Fibroblast of lung (primary cell): ENCODE data around the gene SNHG17. TPM values are rescaled to one million over a fixed set of nuclear protein-coding genes. Genes with fewer than 3 reads are reported as not detected.

Experiments
- DNase-seq, 2 donors: peaks; one replicate each; pipeline versions ENCODE4 v3.0.0 to v3.0.0-alpha.2; 2010; ENCODE audit warnings: low read depth in 2 of 2
- H2AFZ ChIP-seq: 2 replicates; pipeline ENCODE4 v1.5.1; 2012; ENCODE audit warnings: low read length, control low read depth, inconsistent platforms
- H3K27ac ChIP-seq: 2 replicates; pipeline ENCODE4 v1.5.1; 2011; ENCODE audit warnings: low read length, control low read depth; ENCODE audit not compliant: insufficient read depth
- H3K27me3 ChIP-seq: 2 replicates; pipeline ENCODE4 v1.5.1; 2011; ENCODE audit warnings: mild to moderate bottlenecking, low read length; ENCODE audit not compliant: control insufficient read depth, insufficient read depth
- H3K36me3 ChIP-seq: 2 replicates; pipeline ENCODE4 v1.5.1; 2011; ENCODE audit warnings: low read length; ENCODE audit not compliant: control insufficient read depth, insufficient read depth
- H3K4me1 ChIP-seq: 2 replicates; pipeline ENCODE4 v1.5.1; 2011; ENCODE audit warnings: low read length; ENCODE audit not compliant: control insufficient read depth, insufficient read depth; ENCODE audit errors: extremely low read depth
- H3K4me2 ChIP-seq: 2 replicates; pipeline ENCODE4 v1.5.1; 2011; ENCODE audit warnings: low read length, control low read depth; ENCODE audit not compliant: insufficient read depth; ENCODE audit errors: extremely low read depth
- H3K4me3 ChIP-seq, 4 experiments: fragments of 200-600 bp in 1 of 4; sonication (generic) in 1 of 4; replicated peaks in 1 of 4; 2 replicates each; pipeline ENCODE4 v1.5.1; 2011 to 2016; ENCODE audit warnings: low read length in 4 of 4, low read depth in 3 of 4, mild to moderate bottlenecking in 3 of 4, control low read depth in 2 of 4, inconsistent platforms in 1 of 4, mixed read lengths in 1 of 4; ENCODE audit not compliant: insufficient read depth in 1 of 4; ENCODE audit errors: control extremely low read depth in 1 of 4
- H3K79me2 ChIP-seq: 2 replicates; pipeline ENCODE4 v1.5.1; 2012; ENCODE audit warnings: mild to moderate bottlenecking, low read length, inconsistent platforms; ENCODE audit not compliant: control insufficient read depth, insufficient read depth
- H3K9ac ChIP-seq: 2 replicates; pipeline ENCODE4 v1.5.1; 2011; ENCODE audit warnings: mild to moderate bottlenecking, low read length, control low read depth; ENCODE audit not compliant: insufficient read depth
- H3K9me3 ChIP-seq: 2 replicates; pipeline ENCODE4 v1.5.1; 2012; ENCODE audit warnings: low read depth, low read length; ENCODE audit not compliant: control insufficient read depth, insufficient read depth
- H4K20me1 ChIP-seq: 2 replicates; pipeline ENCODE4 v1.5.1; 2011; ENCODE audit warnings: low read length; ENCODE audit not compliant: control insufficient read depth, insufficient read depth; ENCODE audit errors: extremely low read depth
- EZH2 ChIP-seq: IDR thresholded peaks from 2 replicates; pipeline ENCODE4 v1.5.1; 2012; ENCODE audit warnings: low read length, control low read depth, mild to moderate bottlenecking; ENCODE audit errors: missing control alignments
- polyA plus RNA-seq, 2 donors: library from polyadenylated mRNA; depleted of rRNA in 1 of 2; stranded (reverse) in 1 of 2; unstranded in 1 of 2; fragments of >200 nt; gene quantifications; 2 replicates each; pipeline ENCODE4 v1.2.1, GENCODE V29; 2011 to 2012; ENCODE audit warnings: missing spikeins in 1 of 2
- total RNA-seq: library from RNA; depleted of rRNA; stranded (reverse); fragments of >200 nt; gene quantifications from 2 replicates; pipeline ENCODE4 v1.2.1, GENCODE V29; 2014
- TF ChIP-seq, protein P1 (sequence below), 2 donors: IDR thresholded peaks in 1 of 2; conservative IDR thresholded peaks in 1 of 2; 1 replicate in 1 of 2; 2 replicates in 1 of 2; pipeline ENCODE4 v1.5.1; 2011 to 2012; ENCODE audit warnings: low read length in 2 of 2, control low read depth in 1 of 2, inconsistent platforms in 1 of 2, low read depth in 1 of 2, mild to moderate bottlenecking in 1 of 2

The SNHG17 gene
- total and polyA plus RNA-seq, 2 donors (not counting 1 experiment from before 2014, with no cell fraction given) = 10.6 to 15.0 TPM

DNA sequence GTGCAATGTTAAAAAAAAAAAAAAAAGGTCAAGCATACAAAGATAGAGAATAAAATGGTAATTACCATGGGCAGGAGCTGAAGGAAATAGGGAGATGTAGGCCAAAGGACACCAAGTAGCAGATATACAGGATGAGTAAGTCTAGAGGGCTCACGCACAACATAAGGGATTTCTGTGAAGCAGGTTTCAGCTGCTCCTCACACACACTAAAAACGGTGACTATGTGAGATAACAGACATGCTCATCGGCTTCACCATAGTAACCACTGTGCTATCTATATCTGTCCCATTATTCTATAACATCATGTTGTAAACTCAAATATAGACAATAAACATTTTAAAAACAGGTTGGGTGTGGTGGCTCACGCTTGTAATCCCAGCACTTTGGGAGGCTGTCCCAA lies 11.6 kb downstream of the SNHG17 start:
- TF ChIP-seq, protein P1, sequence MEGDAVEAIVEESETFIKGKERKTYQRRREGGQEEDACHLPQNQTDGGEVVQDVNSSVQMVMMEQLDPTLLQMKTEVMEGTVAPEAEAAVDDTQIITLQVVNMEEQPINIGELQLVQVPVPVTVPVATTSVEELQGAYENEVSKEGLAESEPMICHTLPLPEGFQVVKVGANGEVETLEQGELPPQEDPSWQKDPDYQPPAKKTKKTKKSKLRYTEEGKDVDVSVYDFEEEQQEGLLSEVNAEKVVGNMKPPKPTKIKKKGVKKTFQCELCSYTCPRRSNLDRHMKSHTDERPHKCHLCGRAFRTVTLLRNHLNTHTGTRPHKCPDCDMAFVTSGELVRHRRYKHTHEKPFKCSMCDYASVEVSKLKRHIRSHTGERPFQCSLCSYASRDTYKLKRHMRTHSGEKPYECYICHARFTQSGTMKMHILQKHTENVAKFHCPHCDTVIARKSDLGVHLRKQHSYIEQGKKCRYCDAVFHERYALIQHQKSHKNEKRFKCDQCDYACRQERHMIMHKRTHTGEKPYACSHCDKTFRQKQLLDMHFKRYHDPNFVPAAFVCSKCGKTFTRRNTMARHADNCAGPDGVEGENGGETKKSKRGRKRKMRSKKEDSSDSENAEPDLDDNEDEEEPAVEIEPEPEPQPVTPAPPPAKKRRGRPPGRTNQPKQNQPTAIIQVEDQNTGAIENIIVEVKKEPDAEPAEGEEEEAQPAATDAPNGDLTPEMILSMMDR (conservative IDR thresholded peaks at IDR 0.05 in 1 of 2, IDR thresholded peaks at IDR 0.05 in 1 of 2; ENCODE audit: low read depth in 1 of 2, low read length in 2 of 2) = no peak
- no peak for TF ChIP-seq EZH2
- Histone ChIP-seq H3K27me3 (no peaks in the 10 kb centered on the region), H3K79me2 (peaks cover 42% of the 10 kb centered on the region), H2AFZ (no peak overlapping the region), H4K20me1 (peaks cover 9% of the 10 kb centered on the region), H3K36me3 (peaks cover 32% of the 10 kb centered on the region), H3K4me2 (no peak overlapping the region), H3K4me1 (peaks cover 21% of the 10 kb centered on the region), H3K9ac (no peak overlapping the region), H3K9me3 (no peaks in the 10 kb centered on the region), H3K4me3 (no peak overlapping the region), H3K27ac (no peak overlapping the region)
- DNase-seq = no peak

DNA sequence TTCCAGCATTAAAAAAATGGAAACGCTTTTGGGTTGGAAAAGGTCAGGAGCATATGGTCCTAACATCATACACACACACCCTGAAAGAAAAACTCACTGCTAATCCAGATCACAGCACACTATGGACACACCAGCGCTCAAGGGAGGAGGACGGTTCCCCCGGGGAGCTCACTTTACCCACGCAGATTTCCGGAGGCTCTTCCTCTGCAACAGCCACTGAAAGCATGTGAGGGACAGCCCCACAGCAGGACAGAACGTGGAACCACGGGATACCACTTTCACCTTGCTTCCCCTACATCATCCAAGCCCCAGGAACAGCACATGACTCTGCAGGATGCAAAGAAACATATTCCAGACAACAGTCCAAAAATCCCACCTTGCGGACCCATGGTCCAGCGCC lies 13.2 kb downstream of the SNHG17 start:
- Histone ChIP-seq H2AFZ (no peak overlapping the region), H4K20me1 (peaks cover 5% of the 10 kb centered on the region), H3K27me3 (no peaks in the 10 kb centered on the region), H3K79me2 (peaks cover 36% of the 10 kb centered on the region), H3K9me3 (no peaks in the 10 kb centered on the region), H3K27ac (no peak overlapping the region), H3K9ac (no peak overlapping the region), H3K4me1 (peaks cover 15% of the 10 kb centered on the region), H3K36me3 (peaks cover 29% of the 10 kb centered on the region), H3K4me3 (no peak overlapping the region), H3K4me2 (no peak overlapping the region)
- no peak for DNase-seq
- TF ChIP-seq EZH2 = no peak
- TF ChIP-seq, protein P1 (conservative IDR thresholded peaks at IDR 0.05 in 1 of 2, IDR thresholded peaks at IDR 0.05 in 1 of 2; ENCODE audit: low read depth in 1 of 2, low read length in 2 of 2) = no peak

DNA sequence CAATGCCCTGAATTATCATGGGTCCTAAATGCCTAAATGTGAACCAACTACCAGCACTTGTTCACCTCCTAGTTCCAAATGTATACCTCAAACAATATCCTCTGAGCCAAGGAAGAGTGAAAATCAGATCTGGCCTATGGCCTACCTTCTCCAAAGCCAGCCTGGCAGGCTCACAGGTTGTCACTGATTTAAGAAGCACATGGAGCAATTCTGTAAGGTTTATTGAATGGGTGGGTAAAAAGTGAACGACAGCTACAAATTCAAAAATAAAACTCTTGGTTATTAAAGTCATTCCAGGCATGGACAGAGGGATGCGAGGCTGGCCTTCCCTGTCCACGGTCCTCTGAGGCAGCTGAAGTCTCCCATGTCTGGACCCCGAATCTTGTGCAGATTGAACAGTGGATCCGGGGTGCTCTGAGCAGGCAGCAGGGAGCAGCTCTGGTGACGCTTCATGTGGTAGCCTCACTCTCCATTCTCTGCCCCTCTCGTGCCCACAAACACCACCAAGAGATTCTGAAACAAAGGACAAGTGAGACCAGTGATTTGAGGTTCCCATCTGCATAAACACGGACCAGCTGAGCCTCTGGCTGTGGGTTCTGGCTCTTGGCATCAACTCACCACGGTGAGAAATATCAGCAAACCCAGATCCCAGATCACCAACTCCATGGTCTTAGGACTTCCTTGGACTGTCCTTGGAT lies 14.6 kb downstream of the SNHG17 start:
- Histone ChIP-seq H4K20me1 (no peaks in the 10 kb centered on the region), H2AFZ (no peak overlapping the region), H3K79me2 (peaks cover 28% of the 10 kb centered on the region), H3K27ac (no peak overlapping the region), H3K4me2 (no peak overlapping the region), H3K9ac (no peak overlapping the region), H3K4me3 (no peak overlapping the region), H3K4me1 (peaks cover 4% of the 10 kb centered on the region), H3K27me3 (no peaks in the 10 kb centered on the region), H3K9me3 (no peaks in the 10 kb centered on the region), H3K36me3 (peaks cover 26% of the 10 kb centered on the region)
- DNase-seq = no peak
- TF ChIP-seq, protein P1 (conservative IDR thresholded peaks at IDR 0.05 in 1 of 2, IDR thresholded peaks at IDR 0.05 in 1 of 2; ENCODE audit: low read depth in 1 of 2, low read length in 2 of 2) = no peak
- TF ChIP-seq EZH2 = no peak
